Stimulated activated CD4-positive, alpha-beta T cell treated with anti-CD3 and anti-CD28 coated beads, Interleukin-2, amount 100 ng/mL, for 48 hours (primary cell): ENCODE data around the gene CDK7.
"Not testable (repeated sequence)": the region's sequence is repeated elsewhere in the genome, so short reads cannot be mapped to it uniquely, and the experiment has no call there.

Source experiments
- DNase-seq, 2 donors: peaks; one replicate each; pipeline ENCODE4 v3.0.0-alpha.2; 2020

CDK7 gene

DNA sequence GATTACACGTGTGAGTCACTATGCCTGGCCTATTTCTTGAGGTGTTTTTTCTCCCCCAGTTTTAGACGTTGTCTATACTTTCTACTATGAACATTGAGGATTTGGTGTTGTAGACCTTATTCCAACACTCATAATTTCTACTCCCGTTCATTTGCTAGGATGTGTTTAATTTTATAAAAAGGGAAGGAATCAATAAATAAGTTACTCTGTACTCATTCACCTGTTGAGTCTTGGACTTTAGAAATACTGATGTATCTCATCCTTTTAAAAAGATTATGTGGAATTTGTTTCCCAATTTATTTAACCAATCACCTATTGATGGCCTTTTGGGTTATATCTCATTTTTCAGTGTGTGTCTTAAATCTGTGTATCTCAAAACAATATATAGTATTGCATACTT lies 3.2 kb downstream of the CDK7 start:
- no peak for DNase-seq

DNA sequence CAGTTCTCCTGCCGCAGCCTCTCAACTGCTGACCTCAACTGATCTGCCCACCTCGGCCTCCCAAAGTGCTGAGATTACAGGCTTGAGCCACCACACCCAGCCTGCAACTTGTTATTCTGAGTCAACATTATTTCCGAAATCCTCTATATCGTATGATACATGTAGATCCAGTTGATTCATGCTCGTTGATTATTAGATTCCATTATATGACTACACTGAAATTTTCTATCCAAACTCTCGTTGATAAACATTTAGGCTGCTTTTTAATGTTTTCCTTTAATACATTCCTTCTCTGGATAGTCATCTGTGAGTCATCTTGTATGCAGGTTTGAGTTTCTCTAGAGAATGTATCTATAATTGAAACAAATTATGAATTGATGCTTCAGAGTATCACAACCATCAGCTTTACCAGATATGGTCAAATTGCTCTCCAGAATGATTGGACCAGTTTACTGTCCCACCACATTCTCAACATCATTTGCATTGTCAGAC lies 4.1 kb downstream of the CDK7 start:
- no peak for DNase-seq

DNA sequence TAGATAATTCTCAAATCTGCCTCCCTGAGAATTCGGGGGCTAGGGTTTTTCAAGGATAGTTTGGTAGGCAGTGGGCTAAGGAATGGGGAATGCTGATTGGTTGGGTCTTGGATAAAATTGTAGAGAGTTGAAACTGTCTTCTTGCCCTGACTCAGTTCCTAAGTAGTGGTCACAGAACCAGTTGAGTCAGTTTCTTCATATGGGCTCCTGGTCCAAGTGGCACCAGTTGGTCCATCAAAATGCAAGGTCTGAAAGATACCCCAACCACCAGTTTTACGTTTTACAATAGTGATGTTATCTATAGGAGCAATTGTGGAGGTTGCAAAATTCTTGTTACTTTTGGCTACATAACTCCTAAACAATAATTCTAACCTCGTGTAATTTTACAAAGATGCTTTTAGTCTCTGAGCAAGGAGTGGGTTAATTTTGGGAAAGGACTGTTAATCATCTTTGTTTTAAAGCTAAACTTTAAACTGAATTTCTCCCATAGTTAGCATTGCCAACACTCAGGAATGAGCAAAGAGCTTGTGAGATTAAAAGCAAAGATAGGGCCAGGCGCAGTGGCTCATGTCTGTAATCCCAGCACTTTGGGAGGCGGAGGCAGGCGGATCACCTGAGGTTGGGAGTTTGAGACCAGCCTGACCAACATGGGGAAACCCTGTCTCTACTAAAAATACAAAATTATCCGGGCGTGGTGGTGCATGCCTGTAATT lies 7.7 kb downstream of the CDK7 start:
- no peak for DNase-seq

DNA sequence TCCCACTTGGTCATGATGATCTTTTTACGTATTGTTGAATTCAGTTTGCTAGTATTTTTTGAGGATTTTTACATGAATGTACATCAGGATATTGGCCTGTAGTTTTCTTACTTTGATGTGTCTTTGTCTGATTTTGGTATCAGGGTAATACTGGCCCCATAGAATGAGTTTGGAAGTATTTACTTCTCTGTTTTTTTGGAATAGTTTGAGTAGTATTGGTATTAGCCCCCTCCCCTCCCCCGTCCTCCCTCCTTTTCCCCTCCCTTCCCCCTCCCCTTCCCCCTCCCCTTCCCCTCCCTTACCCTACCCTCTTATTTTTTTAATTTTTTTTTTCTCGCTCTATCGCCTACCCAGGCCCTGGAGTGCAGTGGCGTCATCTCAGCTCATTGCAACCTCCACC lies 10.3 kb downstream of the CDK7 start:
- DNase-seq, result no peak

DNA sequence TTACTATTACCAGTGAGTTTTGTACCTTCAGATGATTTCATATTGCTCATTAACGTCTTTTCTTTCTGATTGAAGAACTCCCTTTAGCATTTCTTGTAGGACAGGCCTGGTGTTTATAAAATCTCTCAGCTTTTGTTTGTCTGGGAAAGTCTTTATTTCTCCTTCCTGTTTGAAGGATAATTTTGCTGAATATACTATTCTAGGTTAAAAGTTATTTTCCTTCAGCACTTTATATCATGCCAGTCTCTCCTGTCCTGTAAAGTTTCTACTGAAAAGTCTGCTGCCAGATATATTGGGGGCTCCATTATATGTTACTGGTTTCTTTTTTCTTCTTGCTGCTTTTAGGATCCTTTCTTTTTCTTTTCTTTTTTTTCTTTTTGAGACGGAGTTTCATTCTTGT lies 13.3 kb downstream of the CDK7 start:
- DNase-seq, result no peak

DNA sequence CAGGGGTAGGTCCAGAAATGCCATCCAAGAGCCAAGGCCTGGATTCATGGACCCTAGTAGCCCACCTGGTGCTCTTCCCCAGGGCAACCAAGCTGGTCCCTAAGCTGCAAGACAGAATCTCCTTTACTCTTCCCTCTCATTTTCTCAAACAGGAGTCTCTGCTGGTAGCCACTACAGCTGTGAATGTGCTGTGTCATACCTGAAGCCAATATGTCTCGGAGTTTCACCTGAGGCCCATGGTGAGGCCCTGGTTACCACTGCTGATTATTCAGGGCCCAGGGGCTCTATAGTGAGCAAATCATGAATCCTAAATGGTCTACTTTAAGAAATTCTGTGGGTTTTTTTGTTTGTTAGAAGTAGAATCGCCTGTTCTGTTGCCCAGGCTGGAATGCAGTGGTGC lies 15.9 kb downstream of the CDK7 start:
- DNase-seq, result no peak

DNA sequence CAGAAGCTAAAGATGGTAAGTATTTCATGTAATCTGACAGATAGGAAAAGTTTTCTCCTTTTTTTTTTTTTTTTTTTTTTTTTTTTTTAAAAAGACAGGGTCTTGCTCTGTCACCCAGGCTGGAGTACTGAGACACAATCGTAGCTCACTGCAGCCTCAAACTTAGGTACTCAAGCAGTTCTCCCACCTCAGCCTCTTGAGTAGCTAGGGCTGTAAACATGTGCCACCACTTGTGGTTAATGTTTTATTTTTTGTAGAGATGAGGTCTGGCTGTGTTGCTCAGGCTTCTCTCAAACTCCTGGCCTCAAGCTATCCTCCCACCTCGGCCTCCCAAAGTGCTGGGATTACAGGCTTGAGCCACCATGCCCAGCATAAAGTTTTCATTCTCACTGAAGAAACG lies 17.8 kb downstream of the CDK7 start:
- DNase-seq, result no peak

DNA sequence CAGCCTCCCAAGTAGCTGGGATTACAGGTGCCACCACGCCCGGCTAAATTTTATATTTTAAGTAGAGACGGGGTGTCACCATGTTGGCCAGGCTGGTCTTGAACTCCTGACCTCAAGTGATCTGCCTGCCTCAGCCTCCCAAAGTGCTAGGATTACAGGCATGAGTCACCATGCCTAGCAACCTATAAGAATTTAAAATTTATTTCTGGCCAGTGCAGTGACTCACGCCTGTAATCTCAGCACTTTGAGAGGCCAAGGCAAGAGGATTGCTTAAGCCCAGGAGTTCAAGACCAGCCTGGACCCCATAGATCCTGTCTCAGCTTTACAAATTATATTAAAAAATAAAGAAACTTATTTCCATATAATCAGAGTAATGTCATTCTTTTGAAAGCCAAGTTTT lies 21.3 kb downstream of the CDK7 start:
- DNase-seq, result not testable (repeated sequence)

DNA sequence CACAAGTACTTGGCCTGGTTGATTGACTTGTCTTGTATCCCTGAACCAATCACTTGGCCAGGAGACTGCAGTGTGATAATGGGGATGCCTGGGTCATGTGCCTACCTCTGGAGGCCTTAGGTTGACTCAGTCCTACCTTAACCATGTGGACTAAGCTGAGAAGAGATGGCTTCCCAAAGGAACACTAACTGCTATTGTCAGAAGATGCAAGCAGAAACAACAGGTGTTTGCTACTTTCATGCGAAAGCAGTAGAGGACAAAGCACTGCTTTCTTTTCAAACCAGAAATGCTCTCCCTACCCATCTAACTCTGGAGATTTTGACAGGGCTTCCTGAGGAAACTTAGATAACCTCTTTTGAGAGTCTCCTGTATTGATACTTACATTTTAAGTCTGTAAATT lies 22.9 kb downstream of the CDK7 start:
- DNase-seq, result no peak

DNA sequence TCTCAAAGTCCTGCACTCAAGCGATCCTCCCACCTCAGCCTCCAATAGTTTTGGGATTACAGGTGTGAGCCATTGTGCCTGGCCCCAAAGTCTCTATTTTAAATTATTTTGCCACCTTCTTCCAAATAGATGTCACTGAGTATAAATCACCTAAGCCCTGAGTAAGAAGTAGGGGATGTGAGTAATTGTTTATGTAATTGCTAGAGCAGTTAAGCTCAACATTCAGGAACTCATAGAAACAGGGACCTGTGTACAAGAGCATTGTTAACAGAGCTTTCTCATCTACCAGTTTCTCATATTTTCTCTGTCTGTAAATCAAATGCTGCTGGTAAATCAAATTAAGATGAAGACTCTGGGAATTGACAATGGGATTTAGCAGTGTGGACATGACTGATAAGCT lies 26.3 kb downstream of the CDK7 start:
- no peak for DNase-seq

DNA sequence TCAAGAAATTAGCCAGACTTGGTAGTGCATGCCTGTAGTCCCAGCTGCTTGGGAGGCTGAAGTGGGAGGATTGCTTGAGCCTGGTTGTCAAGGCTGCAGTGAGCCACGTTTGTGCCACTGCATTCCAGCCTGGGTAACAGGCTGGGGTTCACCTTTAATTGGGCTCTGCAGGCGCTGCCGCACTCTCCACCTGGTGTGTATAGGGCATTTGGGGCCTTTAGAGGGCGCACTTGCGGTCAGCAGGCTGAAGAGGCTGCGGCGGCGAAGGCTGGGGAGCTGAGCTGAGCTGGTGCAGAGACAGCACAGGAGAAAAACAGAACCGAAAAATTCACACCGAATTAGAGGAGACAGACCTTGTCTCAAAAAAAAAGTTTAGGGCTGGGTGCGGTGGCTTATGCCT lies 31.2 kb downstream of the CDK7 start:
- DNase-seq, result no peak

DNA sequence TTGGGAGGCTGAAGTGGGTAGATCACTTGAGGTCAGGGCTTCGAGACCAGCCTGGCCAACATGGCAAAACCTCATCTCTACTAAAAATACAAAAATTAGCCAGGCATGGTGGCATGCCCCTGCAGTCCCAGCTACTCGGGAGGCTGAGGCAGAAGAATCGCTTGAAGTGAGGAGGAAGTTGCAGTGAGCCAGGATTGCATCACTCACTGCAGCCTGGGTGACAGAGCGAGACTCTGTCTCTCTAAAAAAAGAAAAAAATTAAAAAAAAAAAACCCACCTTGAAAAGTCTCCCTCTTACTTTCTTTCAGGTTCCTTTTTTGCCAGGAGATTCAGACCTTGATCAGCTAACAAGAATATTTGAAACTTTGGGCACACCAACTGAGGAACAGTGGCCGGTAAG lies 34.2 kb downstream of the CDK7 start:
- DNase-seq, result no peak

DNA sequence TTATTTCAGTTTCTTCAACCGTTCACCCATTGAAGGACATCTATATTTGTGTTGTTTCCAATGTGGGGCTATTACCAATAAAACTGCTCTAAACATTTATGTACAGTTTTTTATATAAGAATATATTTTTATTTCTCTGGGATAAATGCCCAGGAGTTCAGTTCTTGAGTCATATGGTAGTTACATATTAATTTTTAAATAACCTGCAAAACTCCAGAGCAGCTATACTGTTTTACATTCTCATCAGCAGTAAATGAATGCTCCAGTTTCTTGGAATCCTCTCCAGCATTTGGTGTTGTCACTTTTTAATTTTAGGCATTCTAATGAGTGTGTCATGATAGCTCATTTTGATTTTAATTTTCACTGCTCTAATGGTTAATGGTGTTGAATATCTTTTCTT lies 36.2 kb downstream of the CDK7 start:
- no peak for DNase-seq

DNA sequence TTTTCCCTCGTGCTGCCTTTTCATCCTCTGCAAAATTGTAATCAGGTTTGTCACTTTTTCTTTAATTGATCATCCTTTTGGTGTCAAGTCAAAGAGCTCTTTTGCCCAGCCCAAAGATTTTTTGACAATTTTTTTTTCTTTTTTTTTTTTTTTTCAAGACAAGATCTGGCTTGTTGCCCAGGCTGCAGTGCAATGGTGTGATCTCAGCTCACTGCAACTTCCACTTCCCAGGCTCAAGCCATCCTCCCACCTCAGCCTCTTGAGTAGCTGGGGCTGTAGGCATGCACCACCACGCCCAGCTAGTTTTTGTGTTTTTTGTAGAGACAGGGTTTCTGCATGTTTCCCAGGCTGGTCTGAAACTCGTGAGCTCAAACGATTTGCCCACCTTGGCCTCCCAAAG lies 36.7 kb downstream of the CDK7 start:
- no peak for DNase-seq

DNA sequence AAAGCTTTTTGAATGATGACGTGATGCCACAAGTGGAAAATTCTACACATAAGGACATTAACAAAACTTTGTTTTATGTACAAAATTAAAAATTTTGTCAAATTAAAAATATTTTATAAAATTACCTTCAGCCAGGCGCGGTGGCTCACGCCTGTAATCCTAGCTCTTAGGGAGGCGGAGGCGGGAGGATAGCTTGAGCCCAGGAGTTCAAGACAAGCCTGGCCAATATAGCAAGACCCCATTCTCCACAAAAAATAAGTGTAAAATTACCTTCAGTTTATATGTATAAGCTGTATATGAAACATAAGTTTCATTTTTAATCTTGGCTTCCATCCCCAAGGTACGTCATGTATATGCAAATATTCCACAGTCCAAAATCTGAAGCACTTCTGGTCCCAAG lies 40.9 kb downstream of the CDK7 start:
- DNase-seq, result no peak

DNA sequence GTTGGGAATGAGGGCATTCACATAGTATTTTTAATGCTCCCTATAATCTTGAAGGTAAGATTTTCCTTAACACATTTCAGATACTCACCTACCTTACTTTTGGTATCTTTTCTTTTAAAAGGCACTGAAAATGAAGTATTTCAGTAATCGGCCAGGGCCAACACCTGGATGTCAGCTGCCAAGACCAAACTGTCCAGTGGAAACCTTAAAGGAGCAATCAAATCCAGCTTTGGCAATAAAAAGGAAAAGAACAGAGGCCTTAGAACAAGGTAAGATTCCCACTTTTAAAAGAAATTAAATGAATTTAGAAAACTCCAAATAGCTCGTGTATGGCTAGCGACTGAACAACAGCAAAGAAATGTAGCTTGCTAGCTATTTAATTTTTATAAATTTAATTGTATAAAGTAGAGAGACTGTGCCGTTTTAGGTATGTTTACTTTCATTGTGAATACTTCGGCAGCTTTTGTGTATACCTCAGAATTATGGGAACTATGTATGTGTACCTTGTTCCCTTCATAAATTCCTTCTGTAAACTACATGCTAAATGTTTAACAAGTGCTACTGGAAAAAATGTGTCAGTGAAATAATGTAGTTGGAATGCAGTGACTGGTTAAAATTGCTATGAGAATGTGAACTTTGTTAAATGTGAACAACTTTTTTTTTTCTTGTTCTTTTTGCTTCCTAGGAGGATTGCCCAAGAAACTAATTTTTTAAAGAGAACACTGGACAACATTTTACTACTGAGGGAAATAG lies 41.9 kb downstream of the CDK7 start:
- no peak for DNase-seq

DNA sequence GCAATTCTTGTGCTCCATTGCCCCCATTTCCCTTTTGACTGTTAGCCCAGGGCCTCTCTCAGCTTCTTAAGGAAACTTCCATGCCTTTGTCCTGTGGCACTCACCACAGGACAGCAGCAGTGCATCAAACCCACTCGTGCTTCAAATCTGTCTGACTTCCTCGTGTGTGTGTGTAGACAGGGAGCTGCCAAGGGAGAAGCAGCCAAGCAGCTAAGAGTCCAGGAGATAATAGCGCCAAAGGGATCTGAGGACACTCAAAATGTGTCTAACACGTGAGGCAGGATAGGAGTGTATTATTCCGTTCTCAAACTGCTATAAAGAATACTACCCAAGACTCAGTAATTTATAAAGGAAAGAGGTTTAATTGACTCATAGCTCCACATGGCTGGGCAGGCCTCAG lies 44.8 kb downstream of the CDK7 start:
- no peak for DNase-seq

DNA sequence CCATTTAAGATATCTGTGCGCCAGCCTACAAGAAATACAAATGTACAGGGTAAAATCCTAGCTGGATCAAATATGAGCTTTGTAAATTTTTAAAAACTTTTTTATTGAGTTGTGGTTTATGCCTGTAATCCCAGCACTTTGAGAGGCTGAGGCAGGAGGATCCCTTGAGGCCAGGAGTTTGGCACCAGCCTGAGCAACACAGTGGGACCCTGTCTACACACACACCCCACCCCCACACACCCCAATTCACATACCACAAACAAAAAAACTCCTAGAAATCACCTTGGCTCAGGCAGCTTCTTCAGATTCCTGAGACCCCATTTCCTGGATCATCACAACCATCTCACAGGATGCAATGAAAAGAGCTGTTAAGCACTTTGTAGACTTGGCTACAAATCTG lies 46.4 kb downstream of the CDK7 start:
- no peak for DNase-seq

DNA sequence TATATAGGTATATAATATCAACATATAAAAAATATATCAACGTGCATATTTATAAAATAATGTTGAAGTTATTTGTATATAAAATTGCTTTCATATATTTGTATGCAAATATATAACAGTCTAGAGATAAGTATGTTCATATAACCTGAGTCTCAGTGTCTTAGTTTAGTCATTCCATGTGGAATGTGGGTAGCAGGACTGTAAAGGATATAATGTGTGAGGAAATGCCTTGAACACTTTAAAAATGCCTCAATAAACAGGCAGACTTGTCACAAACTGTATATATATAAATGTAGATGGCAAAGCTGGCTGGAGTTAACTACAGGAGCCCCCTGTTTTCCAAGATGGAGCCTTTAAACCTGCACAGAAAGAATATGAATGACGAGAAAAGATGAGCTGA lies 49.5 kb downstream of the CDK7 start:
- DNase-seq, result no peak

DNA sequence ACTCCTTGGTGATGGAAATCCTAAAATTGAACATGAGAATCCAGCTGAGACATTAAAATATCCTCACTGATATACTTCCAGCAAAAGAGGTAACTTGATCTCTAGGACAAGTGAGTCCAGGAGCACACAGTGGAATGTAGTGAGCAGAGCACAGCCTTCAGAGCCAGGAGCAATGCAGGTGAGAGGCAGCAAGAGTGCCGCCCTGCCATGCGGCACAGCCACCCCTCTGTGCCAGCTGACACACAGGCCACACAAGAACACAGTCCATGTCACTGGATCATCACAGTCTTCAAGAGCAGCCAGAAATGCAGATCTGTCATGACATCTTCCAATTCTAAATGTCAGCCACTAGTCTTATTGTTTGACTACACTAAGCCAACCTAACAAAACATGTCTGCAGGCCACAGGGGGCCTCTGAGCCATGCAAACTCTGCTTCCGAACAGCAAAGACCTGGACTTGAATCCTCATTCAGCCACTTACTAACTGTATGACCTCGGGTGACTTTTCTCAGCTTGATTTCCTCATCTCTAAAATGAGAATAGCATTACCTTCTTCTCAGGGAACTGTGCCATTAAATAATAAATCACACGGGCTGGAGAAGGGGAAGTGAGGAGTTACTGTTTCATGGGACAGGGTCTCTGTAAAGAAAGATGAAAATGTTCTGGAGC lies 50.9 kb downstream of the CDK7 start:
- no peak for DNase-seq

DNA sequence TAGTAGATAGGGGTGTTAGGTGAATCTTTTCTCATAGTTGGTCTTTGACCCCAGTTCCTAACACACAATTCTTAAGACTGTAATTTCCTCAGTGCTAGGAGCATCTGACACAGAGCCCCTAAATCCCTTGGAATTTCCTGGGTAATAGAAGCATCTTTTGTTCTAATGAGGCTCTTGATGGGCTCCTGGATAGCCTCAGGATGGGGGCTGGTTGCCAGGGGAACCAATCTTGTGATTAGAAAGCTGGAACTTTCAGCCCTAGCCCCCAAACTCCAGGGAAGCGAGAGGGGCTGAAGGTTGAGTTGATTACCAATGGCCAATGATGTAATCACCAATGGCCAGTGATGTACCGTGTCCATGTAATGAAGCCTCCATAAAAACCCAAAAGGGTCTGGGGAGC lies 53.4 kb downstream of the CDK7 start:
- DNase-seq, result no peak

DNA sequence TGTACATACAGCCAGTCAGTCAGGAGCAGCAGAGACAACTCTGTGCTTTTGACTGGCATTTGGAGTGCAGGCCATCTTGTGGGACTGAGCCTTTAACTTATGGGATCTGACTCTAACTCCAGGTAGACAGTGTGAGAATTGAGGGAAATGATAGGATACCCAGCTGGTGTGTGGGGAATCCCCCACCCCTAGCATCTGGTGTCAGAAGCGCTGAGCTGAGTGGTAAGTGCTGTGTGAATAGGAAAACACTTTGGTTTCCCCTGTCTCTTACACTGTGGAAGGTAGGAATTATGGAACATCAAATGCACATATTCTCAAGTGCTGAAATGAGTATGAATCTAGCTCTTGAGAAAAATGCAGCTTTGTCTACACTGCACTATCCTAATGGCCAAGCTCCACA lies 54.0 kb downstream of the CDK7 start:
- no peak for DNase-seq

DNA sequence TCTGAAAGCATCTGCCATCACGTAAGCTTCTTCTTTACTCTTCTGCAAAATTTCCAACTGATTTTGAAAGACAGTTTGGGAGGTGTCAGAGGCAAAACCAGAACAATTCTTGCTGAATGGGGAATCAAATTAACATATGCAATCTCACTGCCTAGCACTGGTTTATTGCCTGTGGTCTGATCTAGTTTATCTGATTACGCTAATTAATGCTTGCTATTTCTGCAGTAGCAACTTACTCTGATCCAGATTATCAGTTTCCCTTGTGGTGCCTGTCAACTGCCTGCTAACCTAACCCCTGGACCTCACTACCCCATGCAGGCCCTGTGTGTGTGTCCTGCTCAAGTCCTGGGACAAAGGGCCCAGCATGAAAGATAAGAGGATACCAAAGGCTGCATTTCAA lies 57.6 kb downstream of the CDK7 start:
- no peak for DNase-seq

DNA sequence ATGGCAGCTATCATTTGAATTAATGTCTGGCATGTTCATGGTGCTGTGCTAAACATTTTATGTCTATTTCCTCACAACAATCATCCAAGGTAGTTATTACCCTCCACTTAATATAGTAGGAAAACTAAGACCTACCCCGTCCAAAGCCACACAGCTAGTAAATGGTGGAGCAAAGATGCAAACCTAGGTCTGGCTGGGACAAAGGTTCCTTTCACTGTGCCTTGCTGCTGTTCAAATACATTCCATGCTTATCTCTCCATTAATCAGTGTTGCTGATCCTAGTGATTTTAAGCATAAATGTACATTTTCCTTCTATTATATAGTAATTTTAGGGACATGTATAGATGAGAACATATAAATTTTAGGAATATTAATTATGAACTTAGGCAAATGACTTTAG lies 59.2 kb downstream of the CDK7 start:
- DNase-seq, result no peak
